Activated CD4-positive, alpha-beta memory T cell treated with anti-CD3 and anti-CD28 coated beads for 36 hours (primary cell): ENCODE results near the gene HS3ST1. TPM values are rescaled to one million over a fixed set of nuclear protein-coding genes. Genes with fewer than 3 reads are reported as not detected.
"Not testable (repeated sequence)": the region's sequence is repeated elsewhere in the genome, so short reads cannot be mapped to it uniquely, and the experiment has no call there.

ENCODE experiments used
- CTCF ChIA-PET: fragments of 350-600 bp; sonication (Branson Sonifier 250); formaldehyde crosslinking; loops from one replicate; lab custom pipeline; 2021; ENCODE audit warnings: antibody characterized with exemption, inconsistent platforms; lab: Charles Lee
- POLR2A ChIA-PET: fragments of 350-600 bp; sonication (Branson Sonifier 250); formaldehyde crosslinking; loops from one replicate; lab custom pipeline; 2021; ENCODE audit warnings: antibody characterized with exemption; lab: Charles Lee
- DNase-seq: peaks from one replicate; pipeline ENCODE4 v3.0.0-alpha.2; 2020
- H3K27ac Mint-ChIP-seq: one replicate; pipeline ENCODE4 v1.8.0; 2021; ENCODE audit warnings: mixed read lengths
- H3K27me3 Mint-ChIP-seq: one replicate; pipeline ENCODE4 v1.8.0; 2021; ENCODE audit warnings: mixed read lengths
- H3K36me3 Mint-ChIP-seq: one replicate; pipeline ENCODE4 v1.8.0; 2021; ENCODE audit warnings: mixed read lengths
- H3K4me1 Mint-ChIP-seq: one replicate; pipeline ENCODE4 v1.8.0; 2021; ENCODE audit warnings: low read depth, mixed read lengths
- H3K4me3 Mint-ChIP-seq: one replicate; pipeline ENCODE4 v1.8.0; 2021; ENCODE audit warnings: mild to moderate bottlenecking, mixed read lengths
- H3K9me3 Mint-ChIP-seq: one replicate; pipeline ENCODE4 v1.8.0; 2021; ENCODE audit warnings: mixed read lengths
- intact Hi-C: fragments of 100-400 bp; cut with micrococcal nuclease; formaldehyde crosslinking; loops from one replicate; pipeline ENCODE4 v1.15.1; 2023
- total RNA-seq, 2 experiments: library from RNA; stranded (reverse); gene quantifications; one replicate each; pipeline ENCODE4 v1.2.3, GENCODE V29; 2021

HS3ST1 gene
- total RNA-seq, 2 experiments from 2014 or later: not detected

- H3K27ac Mint-ChIP-seq: no peak overlapping the region
- peaks cover 4% of the 10 kb centered on the region for H3K27me3 Mint-ChIP-seq
- no peak overlapping the region for H3K4me3 Mint-ChIP-seq
- ChIA-PET CTCF (no interaction called here), POLR2A (no interaction called here)
- no peak for DNase-seq
- no peaks in the 10 kb centered on the region for H3K4me1 Mint-ChIP-seq
- intact Hi-C loops: no loop called here
- no peaks in the 10 kb centered on the region for H3K9me3 Mint-ChIP-seq
- H3K36me3 Mint-ChIP-seq: no peaks in the 10 kb centered on the region
Observed at GRCh38 chr4:11393551-11393950, 35.1 kb downstream of the HS3ST1 start.

GRCh38 chr4:11384072-11384471, 44.6 kb downstream of the HS3ST1 start:
- intact Hi-C loops, H3K4me1 Mint-ChIP-seq, CTCF ChIA-PET, H3K36me3 Mint-ChIP-seq, POLR2A ChIA-PET, H3K27ac Mint-ChIP-seq, H3K4me3 Mint-ChIP-seq, H3K27me3 Mint-ChIP-seq, H3K9me3 Mint-ChIP-seq, DNase-seq: not testable (repeated sequence)

GRCh38 chr4:11376571-11376970, 52.1 kb downstream of the HS3ST1 start:
- ChIA-PET POLR2A (no interaction called here), CTCF (no interaction called here)
- H3K27ac Mint-ChIP-seq: no peak overlapping the region
- no peaks in the 10 kb centered on the region for H3K4me1 Mint-ChIP-seq
- H3K4me3 Mint-ChIP-seq: no peak overlapping the region
- no peaks in the 10 kb centered on the region for H3K36me3 Mint-ChIP-seq
- H3K27me3 Mint-ChIP-seq: no peaks in the 10 kb centered on the region
- DNase-seq: no peak
- no peaks in the 10 kb centered on the region for H3K9me3 Mint-ChIP-seq
- intact Hi-C loops: no loop called here

- no peak for DNase-seq
- Mint-ChIP-seq H3K27ac (no peak overlapping the region), H3K9me3 (no peaks in the 10 kb centered on the region), H3K4me1 (no peaks in the 10 kb centered on the region), H3K27me3 (no peaks in the 10 kb centered on the region), H3K4me3 (no peak overlapping the region), H3K36me3 (no peaks in the 10 kb centered on the region)
- intact Hi-C loops: no loop called here
- POLR2A ChIA-PET: no interaction called here
- CTCF ChIA-PET: no interaction called here
Observed at GRCh38 chr4:11376146-11376545, 52.5 kb downstream of the HS3ST1 start.

GRCh38 chr4:11368701-11369115, 60.0 kb downstream of the HS3ST1 start:
- no peak overlapping the region for H3K4me3 Mint-ChIP-seq
- no peaks in the 10 kb centered on the region for H3K9me3 Mint-ChIP-seq
- intact Hi-C loops: no loop called here
- DNase-seq: no peak
- H3K27me3 Mint-ChIP-seq: peaks cover 4% of the 10 kb centered on the region
- H3K36me3 Mint-ChIP-seq: no peaks in the 10 kb centered on the region
- POLR2A ChIA-PET: no interaction called here
- no peak overlapping the region for H3K27ac Mint-ChIP-seq
- CTCF ChIA-PET: no interaction called here
- H3K4me1 Mint-ChIP-seq: no peaks in the 10 kb centered on the region

- Mint-ChIP-seq H3K27me3 (peaks cover 4% of the 10 kb centered on the region), H3K4me1 (no peaks in the 10 kb centered on the region), H3K27ac (no peak overlapping the region), H3K9me3 (no peaks in the 10 kb centered on the region), H3K4me3 (no peak overlapping the region), H3K36me3 (no peaks in the 10 kb centered on the region)
- ChIA-PET CTCF (no interaction called here), POLR2A (no interaction called here)
- DNase-seq: no peak
- intact Hi-C loops: no loop called here
Observed at GRCh38 chr4:11367371-11367770, 61.3 kb downstream of the HS3ST1 start.

- Mint-ChIP-seq H3K9me3 (no peaks in the 10 kb centered on the region), H3K27ac (no peak overlapping the region), H3K27me3 (peaks cover 4% of the 10 kb centered on the region), H3K4me3 (no peak overlapping the region), H3K36me3 (no peaks in the 10 kb centered on the region), H3K4me1 (no peaks in the 10 kb centered on the region)
- intact Hi-C loops: no loop called here
- DNase-seq: no peak
- CTCF ChIA-PET: no interaction called here
- POLR2A ChIA-PET: no interaction called here
Observed at GRCh38 chr4:11366859-11367258, 61.8 kb downstream of the HS3ST1 start.

GRCh38 chr4:11365039-11365438, 63.7 kb downstream of the HS3ST1 start:
- Mint-ChIP-seq H3K27me3 (peaks cover 7% of the 10 kb centered on the region), H3K36me3 (no peaks in the 10 kb centered on the region), H3K4me3 (no peak overlapping the region), H3K27ac (no peak overlapping the region), H3K4me1 (no peaks in the 10 kb centered on the region), H3K9me3 (no peaks in the 10 kb centered on the region)
- CTCF ChIA-PET: no interaction called here
- no peak for DNase-seq
- intact Hi-C loops: no loop called here
- POLR2A ChIA-PET: no interaction called here

- Mint-ChIP-seq H3K27ac (no peak overlapping the region), H3K27me3 (peaks cover 3% of the 10 kb centered on the region)
Observed at GRCh38 chr4:11359591-11359990, 69.1 kb downstream of the HS3ST1 start.

GRCh38 chr4:11355226-11355625, 73.5 kb downstream of the HS3ST1 start:
- ChIA-PET POLR2A (no interaction called here), CTCF (no interaction called here)
- intact Hi-C loops: no loop called here
- H3K9me3 Mint-ChIP-seq: no peaks in the 10 kb centered on the region
- no peaks in the 10 kb centered on the region for H3K27me3 Mint-ChIP-seq
- no peaks in the 10 kb centered on the region for H3K36me3 Mint-ChIP-seq
- no peak overlapping the region for H3K4me3 Mint-ChIP-seq
- no peaks in the 10 kb centered on the region for H3K4me1 Mint-ChIP-seq
- no peak for DNase-seq
- H3K27ac Mint-ChIP-seq: no peak overlapping the region

More at GRCh38 chr4:11359591-11359990, 69.1 kb downstream of the HS3ST1 start:
- intact Hi-C loops: no loop called here
- no peaks in the 10 kb centered on the region for H3K9me3 Mint-ChIP-seq
- H3K4me1 Mint-ChIP-seq: no peaks in the 10 kb centered on the region
- H3K36me3 Mint-ChIP-seq: no peaks in the 10 kb centered on the region
- H3K4me3 Mint-ChIP-seq: no peak overlapping the region
- ChIA-PET POLR2A (no interaction called here), CTCF (no interaction called here)
- no peak for DNase-seq

- POLR2A ChIA-PET: no interaction called here
- intact Hi-C loops: no loop called here
- Mint-ChIP-seq H3K4me3 (no peak overlapping the region), H3K36me3 (no peaks in the 10 kb centered on the region), H3K27ac (no peak overlapping the region), H3K9me3 (no peaks in the 10 kb centered on the region), H3K4me1 (no peaks in the 10 kb centered on the region), H3K27me3 (no peaks in the 10 kb centered on the region)
- no peak for DNase-seq
- CTCF ChIA-PET: no interaction called here
Observed at GRCh38 chr4:11354531-11354930, 74.2 kb downstream of the HS3ST1 start.

GRCh38 chr4:11348449-11349088, 80.1 kb downstream of the HS3ST1 start:
- ChIA-PET POLR2A (no interaction called here), CTCF (no interaction called here)
- Mint-ChIP-seq H3K4me1 (no peaks in the 10 kb centered on the region), H3K9me3 (no peaks in the 10 kb centered on the region), H3K4me3 (no peak overlapping the region), H3K27me3 (peaks cover 2% of the 10 kb centered on the region), H3K36me3 (no peaks in the 10 kb centered on the region), H3K27ac (no peak overlapping the region)
- no peak for DNase-seq
- intact Hi-C loops: no loop called here

GRCh38 chr4:11344916-11345315, 83.8 kb downstream of the HS3ST1 start:
- Mint-ChIP-seq H3K27me3 (peaks cover 2% of the 10 kb centered on the region), H3K36me3 (no peaks in the 10 kb centered on the region), H3K4me1 (no peaks in the 10 kb centered on the region), H3K4me3 (no peak overlapping the region), H3K27ac (no peak overlapping the region), H3K9me3 (no peaks in the 10 kb centered on the region)
- POLR2A ChIA-PET: no interaction called here
- intact Hi-C loops: no loop called here
- CTCF ChIA-PET: interaction anchor here (0.6 kb wide), 1 partner anchor 1099 kb away, joined by 4 read pairs; no protein-coding TSS in a partner anchor
- DNase-seq: no peak
